WTC11 (cell line): ENCODE data around the gene RAD51D. TPM values are rescaled to one million over a fixed set of nuclear protein-coding genes. Genes with fewer than 3 reads are reported as not detected.

Source experiments
- ATAC-seq: fragments of 200-7000 bp; cut with Tn5 transposase; 2 replicates; pipeline ENCODE4 v1.10.0; 2021; ENCODE audit warnings: mild to moderate bottlenecking, moderate library complexity
- CTCF ChIA-PET: fragments of 300-600 bp; sonication (Branson Sonifier 250); formaldehyde crosslinking; loops from one replicate; lab custom pipeline; 2021; ENCODE audit warnings: antibody characterized with exemption; lab: Charles Lee
- POLR2A ChIA-PET: fragments of 350-600 bp; sonication (Branson Sonifier 250); formaldehyde crosslinking; loops from one replicate; lab custom pipeline; 2021; ENCODE audit warnings: antibody characterized with exemption; lab: Charles Lee
- DNase-seq: peaks from one replicate; pipeline ENCODE4 v3.0.0; 2021; ENCODE audit warnings: low spot score
- H3K27ac Mint-ChIP-seq: 2 replicates; pipeline ENCODE4 v1.8.0; 2021; ENCODE audit warnings: mixed read lengths
- H3K27me3 Mint-ChIP-seq: 2 replicates; pipeline ENCODE4 v1.8.0; 2021; ENCODE audit warnings: low read depth, mild to moderate bottlenecking, moderate library complexity, mixed read lengths
- H3K36me3 Mint-ChIP-seq: 2 replicates; pipeline ENCODE4 v1.8.0; 2021; ENCODE audit warnings: mixed read lengths
- H3K4me1 Mint-ChIP-seq: 2 replicates; pipeline ENCODE4 v1.8.0; 2022; ENCODE audit warnings: mixed read lengths
- H3K4me3 Mint-ChIP-seq: 2 replicates; pipeline ENCODE4 v1.8.0; 2021; ENCODE audit warnings: mild to moderate bottlenecking, moderate library complexity, mixed read lengths
- H3K9me3 Mint-ChIP-seq: 2 replicates; pipeline ENCODE4 v1.8.0; 2021; ENCODE audit warnings: mixed read lengths
- AR ChIP-seq: fragments of 250-450 bp; sonication (Bioruptor Pico); IDR thresholded peaks from 2 replicates; pipeline ENCODE4 v1.9.0; 2021; ENCODE audit warnings: mild to moderate bottlenecking
- ARID4B ChIP-seq: sonication (generic); formaldehyde crosslinking; IDR thresholded peaks from 2 replicates; pipeline ENCODE4 v1.8.0; 2023; ENCODE audit warnings: missing genetic modification reagents, mild to moderate bottlenecking, borderline replicate concordance
- ATF2 ChIP-seq: sonication (generic); formaldehyde crosslinking; IDR thresholded peaks from 2 replicates; pipeline ENCODE4 v1.8.1; 2022; ENCODE audit warnings: low read depth, missing genetic modification reagents, borderline replicate concordance
- ATF6 ChIP-seq: sonication (generic); formaldehyde crosslinking; IDR thresholded peaks from 2 replicates; pipeline ENCODE4 v1.8.1; 2023; ENCODE audit warnings: mild to moderate bottlenecking, missing genetic modification reagents
- CDX4 ChIP-seq: fragments of 250-450 bp; sonication (Bioruptor Pico); IDR thresholded peaks from 2 replicates; pipeline ENCODE4 v1.9.0; 2021; ENCODE audit warnings: moderate library complexity, mild to moderate bottlenecking, inconsistent platforms, borderline replicate concordance
- E2F5 ChIP-seq: sonication (generic); formaldehyde crosslinking; IDR thresholded peaks from 2 replicates; pipeline ENCODE4 v1.8.1; 2022; ENCODE audit warnings: mild to moderate bottlenecking, moderate library complexity, missing genetic modification reagents
- ESRRA ChIP-seq: sonication (generic); formaldehyde crosslinking; IDR thresholded peaks from 2 replicates; pipeline ENCODE4 v1.8.1; 2022; ENCODE audit warnings: mild to moderate bottlenecking, missing genetic modification reagents, borderline replicate concordance
- GABPB1 ChIP-seq: sonication (generic); formaldehyde crosslinking; IDR thresholded peaks from 2 replicates; pipeline ENCODE4 v1.8.1; 2023; ENCODE audit warnings: mild to moderate bottlenecking, missing genetic modification reagents
- IRF2 ChIP-seq: sonication (generic); formaldehyde crosslinking; IDR thresholded peaks from 2 replicates; pipeline ENCODE4 v1.8.0; 2022; ENCODE audit warnings: low read depth, missing genetic modification reagents, borderline replicate concordance
- JAZF1 ChIP-seq: fragments of 250-450 bp; sonication (Bioruptor Pico); IDR thresholded peaks from 2 replicates; pipeline ENCODE4 v1.9.0; 2021; ENCODE audit warnings: moderate library complexity, mild to moderate bottlenecking, inconsistent platforms
- JUN ChIP-seq: sonication (generic); formaldehyde crosslinking; IDR thresholded peaks from 2 replicates; pipeline ENCODE4 v1.8.0; 2023; ENCODE audit warnings: mild to moderate bottlenecking, missing genetic modification reagents
- NFE2L1 ChIP-seq: sonication (generic); formaldehyde crosslinking; IDR thresholded peaks from 2 replicates; pipeline ENCODE4 v1.8.1; 2023; ENCODE audit warnings: missing genetic modification reagents
- NR2C2 ChIP-seq: sonication (generic); formaldehyde crosslinking; IDR thresholded peaks from 2 replicates; pipeline ENCODE4 v1.8.0; 2022; ENCODE audit warnings: mild to moderate bottlenecking, missing genetic modification reagents
- PREB ChIP-seq: sonication (generic); formaldehyde crosslinking; IDR thresholded peaks from 2 replicates; pipeline ENCODE4 v1.8.1; 2022; ENCODE audit warnings: mild to moderate bottlenecking, missing genetic modification reagents, moderate library complexity, borderline replicate concordance
- RELA ChIP-seq: sonication (generic); formaldehyde crosslinking; IDR thresholded peaks from 2 replicates; pipeline ENCODE4 v1.8.1; 2022; ENCODE audit warnings: missing genetic modification reagents, mild to moderate bottlenecking, borderline replicate concordance
- RORB ChIP-seq: fragments of 250-450 bp; sonication (Bioruptor Pico); IDR thresholded peaks from 2 replicates; pipeline ENCODE4 v1.9.0; 2021; ENCODE audit warnings: mild to moderate bottlenecking
- ZNF121 ChIP-seq: sonication (generic); formaldehyde crosslinking; IDR thresholded peaks from 2 replicates; pipeline ENCODE4 v1.8.0; 2023; ENCODE audit warnings: missing genetic modification reagents
- ZNF263 ChIP-seq: sonication (generic); formaldehyde crosslinking; IDR thresholded peaks from 2 replicates; pipeline ENCODE4 v1.8.1; 2022; ENCODE audit warnings: low read depth, mild to moderate bottlenecking, moderate library complexity, missing genetic modification reagents
- ZNF423 ChIP-seq: fragments of 250-450 bp; sonication (Bioruptor Pico); IDR thresholded peaks from 2 replicates; pipeline ENCODE4 v2.1.2; 2022; ENCODE audit warnings: mild to moderate bottlenecking, moderate library complexity
- ZNF512 ChIP-seq: sonication (generic); formaldehyde crosslinking; IDR thresholded peaks from 2 replicates; pipeline ENCODE4 v1.8.1; 2022; ENCODE audit warnings: missing genetic modification reagents, borderline replicate concordance
- total RNA-seq: library from RNA; stranded (reverse); gene quantifications from 3 replicates; pipeline ENCODE4 v1.2.3, GENCODE V29; 2021

The RAD51D gene
- total RNA-seq, 1 experiment from 2014 or later: 15.0 TPM

GRCh38 chr17:35138218-35138617, 18.6 kb upstream of the RAD51D start (continued):
- TF ChIP-seq ZNF121 (CRISPR knock-in tag) (no peak), E2F5 (no peak), ZNF423 (CRISPR knock-in tag) (no peak), ATF6 (CRISPR knock-in tag) (no peak), NR2C2 (no peak), GABPB1 (CRISPR knock-in tag) (no peak), AR (CRISPR knock-in tag) (no peak)

- Mint-ChIP-seq H3K4me3 (no peak overlapping the region), H3K4me1 (no peaks in the 10 kb centered on the region), H3K27me3 (no peaks in the 10 kb centered on the region), H3K9me3 (no peaks in the 10 kb centered on the region), H3K36me3 (peaks cover 82% of the 10 kb centered on the region), H3K27ac (no peak overlapping the region)
- ChIA-PET POLR2A (no interaction called here), CTCF (no interaction called here)
- ATAC-seq: no peak
- no peak for DNase-seq
- TF ChIP-seq ZNF263 (CRISPR knock-in tag) (no peak), ZNF512 (CRISPR knock-in tag) (no peak), CDX4 (CRISPR knock-in tag) (no peak), ATF2 (CRISPR knock-in tag) (no peak), RORB (CRISPR knock-in tag) (no peak), ESRRA (CRISPR knock-in tag) (no peak), ARID4B (no peak), JUN (CRISPR knock-in tag) (no peak), RELA (no peak), PREB (no peak), NFE2L1 (no peak), IRF2 (CRISPR knock-in tag) (no peak), JAZF1 (CRISPR knock-in tag) (no peak)
These were observed 15.7 kb upstream of the RAD51D start for GRCh38 chr17:35135322-35135721.
